AG09319 (cell line): Measurements from ENCODE around the gene NOLC1.

Source experiments
- DNase-seq: peaks from one replicate; pipeline ENCODE4 v3.0.0-alpha.2; 2010; ENCODE audit warnings: low read depth; ENCODE audit errors: extremely low read depth
- CTCF ChIP-seq: IDR thresholded peaks from 2 replicates; pipeline ENCODE4 v1.5.1; 2011; ENCODE audit warnings: low read depth, mild to moderate bottlenecking, inconsistent platforms, low read length, moderate library complexity

Gene NOLC1

GRCh38 chr10:102118867-102119266 is 33.3 kb upstream of the NOLC1 start:
- no peak for TF ChIP-seq CTCF
- DNase-seq = no peak

- DNase-seq = peak; percentile 67
- no peak for TF ChIP-seq CTCF
Measured at GRCh38 chr10:102119417-102120141, 32.6 kb upstream of the NOLC1 start.

GRCh38 chr10:102120142-102120990 is 31.8 kb upstream of the NOLC1 start, which contains the start of gene LDB1:
Gene LDB1, minus strand, starts transcription at chr10:102120368. Its CDS starts 258 bp downstream, at chr10:102120110.
- DNase-seq = peak; percentile 50
- TF ChIP-seq CTCF = peak; percentile 0

- DNase-seq = peak; percentile 71
Measured at GRCh38 chr10:102120991-102121738, 31.0 kb upstream of the NOLC1 start.

GRCh38 chr10:102121739-102122372 is 30.3 kb upstream of the NOLC1 start:
- TF ChIP-seq CTCF = peak; percentile 39
- DNase-seq = no peak

More at GRCh38 chr10:102120991-102121738, 31.0 kb upstream of the NOLC1 start:
- no peak for TF ChIP-seq CTCF

GRCh38 chr10:102122450-102122849 is 29.7 kb upstream of the NOLC1 start:
- TF ChIP-seq CTCF = no peak
- no peak for DNase-seq
